Activated CD8-positive, alpha-beta memory T cell treated with anti-CD3 and anti-CD28 coated beads for 24 hours (primary cell): Measurements from ENCODE around the gene KCNQ1.

Source experiments
- DNase-seq: peaks from one replicate; pipeline ENCODE4 v3.0.0-alpha.2; 2020

KCNQ1 gene, protein sequence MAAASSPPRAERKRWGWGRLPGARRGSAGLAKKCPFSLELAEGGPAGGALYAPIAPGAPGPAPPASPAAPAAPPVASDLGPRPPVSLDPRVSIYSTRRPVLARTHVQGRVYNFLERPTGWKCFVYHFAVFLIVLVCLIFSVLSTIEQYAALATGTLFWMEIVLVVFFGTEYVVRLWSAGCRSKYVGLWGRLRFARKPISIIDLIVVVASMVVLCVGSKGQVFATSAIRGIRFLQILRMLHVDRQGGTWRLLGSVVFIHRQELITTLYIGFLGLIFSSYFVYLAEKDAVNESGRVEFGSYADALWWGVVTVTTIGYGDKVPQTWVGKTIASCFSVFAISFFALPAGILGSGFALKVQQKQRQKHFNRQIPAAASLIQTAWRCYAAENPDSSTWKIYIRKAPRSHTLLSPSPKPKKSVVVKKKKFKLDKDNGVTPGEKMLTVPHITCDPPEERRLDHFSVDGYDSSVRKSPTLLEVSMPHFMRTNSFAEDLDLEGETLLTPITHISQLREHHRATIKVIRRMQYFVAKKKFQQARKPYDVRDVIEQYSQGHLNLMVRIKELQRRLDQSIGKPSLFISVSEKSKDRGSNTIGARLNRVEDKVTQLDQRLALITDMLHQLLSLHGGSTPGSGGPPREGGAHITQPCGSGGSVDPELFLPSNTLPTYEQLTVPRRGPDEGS

DNA sequence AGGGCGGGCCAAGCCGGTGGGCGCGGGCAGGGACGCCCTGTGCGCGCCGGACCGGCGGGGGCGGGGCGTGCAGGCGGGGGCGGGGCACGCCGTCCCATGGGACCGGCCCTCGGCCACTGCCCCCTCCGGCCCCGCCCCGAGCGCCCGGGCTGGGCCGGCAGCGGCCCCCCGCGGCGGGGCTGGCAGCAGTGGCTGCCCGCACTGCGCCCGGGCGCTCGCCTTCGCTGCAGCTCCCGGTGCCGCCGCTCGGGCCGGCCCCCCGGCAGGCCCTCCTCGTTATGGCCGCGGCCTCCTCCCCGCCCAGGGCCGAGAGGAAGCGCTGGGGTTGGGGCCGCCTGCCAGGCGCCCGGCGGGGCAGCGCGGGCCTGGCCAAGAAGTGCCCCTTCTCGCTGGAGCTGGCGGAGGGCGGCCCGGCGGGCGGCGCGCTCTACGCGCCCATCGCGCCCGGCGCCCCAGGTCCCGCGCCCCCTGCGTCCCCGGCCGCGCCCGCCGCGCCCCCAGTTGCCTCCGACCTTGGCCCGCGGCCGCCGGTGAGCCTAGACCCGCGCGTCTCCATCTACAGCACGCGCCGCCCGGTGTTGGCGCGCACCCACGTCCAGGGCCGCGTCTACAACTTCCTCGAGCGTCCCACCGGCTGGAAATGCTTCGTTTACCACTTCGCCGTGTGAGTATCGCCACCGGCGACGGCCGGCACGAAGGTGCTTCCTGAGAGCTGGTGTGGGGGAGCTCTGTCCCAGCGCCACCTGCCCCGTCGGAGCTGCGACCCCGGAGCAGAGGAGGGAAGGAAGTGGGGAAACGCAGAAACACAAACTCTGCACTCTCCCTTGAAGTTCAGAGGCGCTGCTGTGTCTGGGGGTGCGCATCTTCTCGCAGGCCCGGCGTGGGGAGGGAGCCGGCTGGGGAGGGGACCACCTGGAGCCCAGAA, at the start of gene KCNQ1:
Gene KCNQ1 (plus strand): TSS at position 188 of the 925 bp plus-strand sequence. CDS start 91 bp downstream, at position 279.
- peak; percentile 74 for DNase-seq

- DNase-seq = no peak
These were observed 49.5 kb upstream of the KCNQ1 start for GRCh38 chr11:2395211-2395730.

- no peak for DNase-seq
These were observed 49.0 kb upstream of the KCNQ1 start for GRCh38 chr11:2395856-2396255.

- DNase-seq = no peak
These were observed 48.3 kb upstream of the KCNQ1 start for GRCh38 chr11:2396471-2396870.

DNA sequence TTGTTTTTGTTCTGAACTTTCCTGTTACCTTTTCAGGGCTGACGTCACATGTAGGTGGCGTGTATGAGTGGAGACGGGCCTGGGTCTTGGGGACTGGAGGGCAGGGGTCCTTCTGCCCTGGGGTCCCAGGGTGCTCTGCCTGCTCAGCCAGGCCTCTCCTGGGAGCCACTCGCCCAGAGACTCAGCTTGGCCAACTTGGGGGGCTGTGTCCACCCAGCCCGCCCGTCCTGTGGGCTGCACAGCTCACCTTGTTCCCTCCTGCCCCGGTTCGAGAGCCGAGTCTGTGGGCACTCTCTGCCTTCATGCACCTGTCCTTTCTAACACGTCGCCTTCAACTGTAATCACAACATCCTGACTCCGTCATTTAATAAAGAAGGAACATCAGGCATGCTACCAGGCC, 47.8 kb upstream of the KCNQ1 start:
- no peak for DNase-seq

- DNase-seq = no peak
These were observed 46.0 kb upstream of the KCNQ1 start for GRCh38 chr11:2398664-2399355.

DNA sequence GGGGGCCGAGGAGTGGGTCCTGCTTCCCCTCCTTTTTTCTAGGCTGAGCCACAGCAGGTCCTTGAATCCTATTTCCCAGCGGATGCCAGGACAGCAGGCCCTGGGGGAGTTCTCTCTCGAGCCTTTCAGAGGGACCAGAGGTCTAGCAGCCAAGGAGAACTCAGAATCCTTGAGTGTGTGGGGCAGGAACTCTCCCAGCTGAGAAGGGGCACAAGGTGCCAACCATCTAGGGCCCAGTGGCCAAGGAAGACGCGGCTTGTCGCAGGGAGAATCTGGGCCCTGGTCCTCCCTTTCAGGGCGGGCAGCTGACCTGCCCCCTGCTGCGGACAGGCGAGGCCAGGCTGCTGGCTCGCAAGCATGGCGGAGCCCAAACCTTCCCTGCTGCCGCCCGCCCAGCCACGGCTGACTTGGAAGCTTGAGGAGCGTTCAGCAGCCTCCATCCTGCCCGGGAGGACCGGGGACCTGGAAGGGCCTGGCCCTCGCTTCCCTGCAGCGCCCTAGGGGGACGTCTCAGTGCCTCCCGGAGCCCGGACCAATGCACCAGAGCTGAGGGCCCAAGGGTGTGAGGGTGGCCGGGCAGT, 45.2 kb upstream of the KCNQ1 start:
- DNase-seq = no peak

DNA sequence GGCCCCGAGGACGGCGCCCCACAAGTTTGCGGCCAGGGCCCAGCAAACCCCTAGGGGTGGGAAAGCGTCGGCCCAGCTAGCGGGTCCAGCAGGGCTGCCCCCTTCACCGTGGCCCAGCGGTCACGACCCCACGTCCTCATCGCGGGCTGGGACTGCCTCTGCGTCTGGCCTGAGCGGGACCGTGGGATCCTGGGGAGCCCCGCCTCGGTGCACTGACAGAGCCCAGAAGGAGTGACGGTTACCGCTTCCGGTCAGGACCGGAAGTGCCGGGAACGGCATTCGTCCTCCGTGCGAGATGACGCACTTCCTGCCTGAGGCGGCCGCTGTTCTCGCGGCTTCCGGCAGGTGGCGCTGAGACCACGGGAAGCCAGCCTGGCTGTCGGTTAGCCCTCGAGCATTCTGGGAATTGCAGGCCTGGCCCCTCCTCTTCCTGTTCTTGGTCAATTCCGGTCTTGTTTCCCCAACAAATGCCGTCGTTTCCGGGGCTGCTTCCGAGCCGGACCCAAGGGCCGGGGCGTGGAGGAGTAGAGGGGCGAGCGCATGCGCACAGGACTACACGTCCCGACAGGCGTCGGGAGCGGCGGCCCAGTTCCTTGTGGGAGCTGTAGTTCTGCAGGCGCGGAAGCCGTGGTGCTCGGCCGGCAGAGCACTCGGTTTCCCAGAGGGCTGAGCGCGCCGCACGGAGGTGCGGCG, 44.6 kb upstream of the KCNQ1 start, which contains the start of gene TSSC4:
Gene TSSC4 (plus strand): TSS at position 682 of the 693 bp plus-strand sequence. CDS start 1,884 bp downstream, outside the sequence.
- peak; percentile 100 for DNase-seq

DNA sequence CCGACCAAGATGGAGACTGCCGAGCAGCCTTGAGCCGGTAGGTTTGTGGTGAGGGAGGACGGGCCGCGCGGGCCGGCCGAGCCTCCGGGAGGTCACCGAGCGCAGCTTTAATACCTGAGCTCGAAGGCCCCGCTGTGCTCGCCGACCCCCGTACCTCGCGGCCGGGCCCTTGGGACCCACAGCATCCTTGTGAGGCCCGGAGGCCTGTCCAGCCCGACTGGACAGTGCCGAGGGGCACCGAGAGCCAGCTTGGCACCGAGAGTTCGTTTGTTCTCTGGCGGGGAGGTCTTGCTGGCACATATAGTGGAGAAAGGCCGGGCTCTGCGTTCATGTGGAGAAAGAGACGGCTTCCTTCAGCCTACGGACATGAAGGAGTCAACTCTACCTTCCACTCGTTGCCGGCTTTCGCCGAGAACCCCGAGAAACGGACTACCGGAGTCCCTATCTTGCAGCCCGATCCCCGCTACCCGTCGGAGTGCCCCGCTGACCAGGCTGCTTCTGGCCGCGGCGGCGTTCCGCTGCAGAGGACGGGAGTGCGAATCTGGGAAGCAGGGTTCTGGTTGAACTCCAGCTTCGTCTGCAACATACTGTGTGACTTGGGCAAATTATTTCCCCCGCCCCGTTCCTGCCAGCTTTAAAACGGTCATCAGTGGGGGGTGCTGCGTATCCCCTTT, 43.9 kb upstream of the KCNQ1 start:
- DNase-seq = no peak

GRCh38 chr11:2401436-2401984, 43.3 kb upstream of the KCNQ1 start:
- DNase-seq = no peak

- no peak for DNase-seq
These were observed 42.7 kb upstream of the KCNQ1 start for GRCh38 chr11:2402106-2402505.

DNA sequence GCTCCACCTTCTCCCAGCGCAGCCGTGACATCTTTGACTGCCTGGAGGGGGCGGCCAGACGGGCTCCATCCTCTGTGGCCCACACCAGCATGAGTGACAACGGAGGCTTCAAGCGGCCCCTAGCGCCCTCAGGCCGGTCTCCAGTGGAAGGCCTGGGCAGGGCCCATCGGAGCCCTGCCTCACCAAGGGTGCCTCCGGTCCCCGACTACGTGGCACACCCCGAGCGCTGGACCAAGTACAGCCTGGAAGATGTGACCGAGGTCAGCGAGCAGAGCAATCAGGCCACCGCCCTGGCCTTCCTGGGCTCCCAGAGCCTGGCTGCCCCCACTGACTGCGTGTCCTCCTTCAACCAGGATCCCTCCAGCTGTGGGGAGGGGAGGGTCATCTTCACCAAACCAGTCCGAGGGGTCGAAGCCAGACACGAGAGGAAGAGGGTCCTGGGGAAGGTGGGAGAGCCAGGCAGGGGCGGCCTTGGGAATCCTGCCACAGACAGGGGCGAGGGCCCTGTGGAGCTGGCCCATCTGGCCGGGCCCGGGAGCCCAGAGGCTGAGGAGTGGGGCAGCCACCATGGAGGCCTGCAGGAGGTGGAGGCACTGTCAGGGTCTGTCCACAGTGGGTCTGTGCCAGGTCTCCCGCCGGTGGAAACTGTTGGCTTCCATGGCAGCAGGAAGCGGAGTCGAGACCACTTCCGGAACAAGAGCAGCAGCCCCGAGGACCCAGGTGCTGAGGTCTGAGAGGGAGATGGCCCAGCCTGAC, 41.7 kb upstream of the KCNQ1 start:
- no peak for DNase-seq

GRCh38 chr11:2404735-2405196, 40.0 kb upstream of the KCNQ1 start:
- DNase-seq = no peak

DNA sequence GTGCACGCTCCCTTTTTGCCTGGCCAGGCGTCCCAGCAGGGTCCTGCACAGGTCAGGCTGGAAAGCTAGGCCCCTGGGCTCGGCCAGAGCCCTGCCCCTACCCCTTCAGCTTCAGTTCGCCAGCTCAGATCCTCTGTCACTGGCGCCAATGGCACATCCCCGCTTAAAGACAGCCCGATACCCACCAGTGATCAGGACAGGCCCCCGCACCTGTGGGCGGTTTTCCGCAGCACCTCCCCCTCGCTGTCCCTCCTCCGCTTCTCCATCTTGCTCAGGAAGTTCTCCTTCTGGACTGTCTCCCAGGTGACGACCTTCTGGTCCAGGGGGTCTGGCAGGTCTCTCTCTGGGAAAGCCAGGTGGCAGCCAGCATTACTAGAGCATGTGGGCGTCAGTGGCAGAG, 38.4 kb upstream of the KCNQ1 start:
- no peak for DNase-seq

DNA sequence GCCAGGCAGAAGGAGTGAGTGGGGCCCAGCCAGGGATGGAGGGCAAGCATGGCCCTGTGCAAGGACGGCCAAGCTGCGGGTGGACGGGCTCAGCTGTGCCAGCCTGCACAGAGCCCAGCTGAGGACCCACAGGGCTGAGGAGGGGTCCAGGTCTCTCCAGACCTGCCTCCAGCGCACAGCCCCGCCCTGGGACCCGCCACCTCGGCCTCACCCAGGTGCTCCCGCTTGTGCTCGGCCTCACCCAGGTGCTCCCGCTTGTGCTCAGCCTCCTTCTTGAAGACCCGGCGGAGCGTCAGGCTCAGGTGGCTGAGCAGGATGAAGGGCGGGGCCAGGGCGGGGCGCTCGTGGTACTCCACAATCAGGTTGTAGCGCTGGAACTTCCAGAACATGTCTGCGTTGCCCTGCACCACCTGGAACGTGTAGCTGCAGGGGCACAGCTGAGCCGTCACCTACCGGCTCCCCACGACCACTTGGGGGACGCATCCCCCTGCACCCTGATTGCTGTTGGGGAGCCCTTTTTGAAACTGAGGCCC, 37.9 kb upstream of the KCNQ1 start:
- DNase-seq = no peak

- DNase-seq = no peak
These were observed 36.1 kb upstream of the KCNQ1 start for GRCh38 chr11:2408671-2409070.

GRCh38 chr11:2409126-2409525, 35.7 kb upstream of the KCNQ1 start:
- DNase-seq = no peak

- no peak for DNase-seq
These were observed 35.0 kb upstream of the KCNQ1 start for GRCh38 chr11:2409611-2410468.
